Glutamatergic neuron (in vitro differentiated cells): ENCODE results near the gene KRTAP10-2. TPM values are rescaled to one million over a fixed set of nuclear protein-coding genes. Genes with fewer than 3 reads are reported as not detected.

Experiments used
- DNase-seq: peaks from one replicate; pipeline ENCODE4 v3.0.0; 2022
- H3K27ac Mint-ChIP-seq: one replicate; pipeline ENCODE4 v1.8.0; 2020; ENCODE audit warnings: mild to moderate bottlenecking, mixed read lengths, inconsistent platforms; ENCODE audit not compliant: unreplicated experiment
- H3K27me3 Mint-ChIP-seq: one replicate; pipeline ENCODE4 v1.8.0; 2020; ENCODE audit warnings: mild to moderate bottlenecking, moderate library complexity, mixed read lengths, inconsistent platforms; ENCODE audit not compliant: unreplicated experiment
- H3K36me3 Mint-ChIP-seq: one replicate; pipeline ENCODE4 v1.8.0; 2020; ENCODE audit warnings: mild to moderate bottlenecking, mixed read lengths, inconsistent platforms; ENCODE audit not compliant: unreplicated experiment
- H3K4me1 Mint-ChIP-seq: one replicate; pipeline ENCODE4 v1.8.0; 2020; ENCODE audit warnings: mild to moderate bottlenecking, low read depth, mixed read lengths, inconsistent platforms; ENCODE audit not compliant: unreplicated experiment
- H3K4me3 Mint-ChIP-seq: one replicate; pipeline ENCODE4 v1.8.0; 2020; ENCODE audit warnings: mild to moderate bottlenecking, mixed read lengths, inconsistent platforms; ENCODE audit not compliant: unreplicated experiment
- H3K9me3 Mint-ChIP-seq: one replicate; pipeline ENCODE4 v1.8.0; 2020; ENCODE audit warnings: mild to moderate bottlenecking, moderate library complexity, mixed read lengths, inconsistent platforms; ENCODE audit not compliant: unreplicated experiment
- total RNA-seq: library from RNA; stranded (reverse); fragmentation: NEBNext Ultra II Directional; extraction: Animal tissue kit (Norgen Biotek cat#: 25700); gene quantifications from one replicate; pipeline ENCODE4 v1.2.1, GENCODE V29; 2021; ENCODE audit not compliant: unreplicated experiment
- TF ChIP-seq, protein P1 (sequence below): fragments of 200-600 bp; sonication (generic); IDR thresholded peaks from one replicate; pipeline ENCODE4 v1.5.0; 2021; ENCODE audit not compliant: partially characterized antibody, unreplicated experiment

The KRTAP10-2 gene
- total RNA-seq, 1 donor from 2014 or later, result not detected

DNA sequence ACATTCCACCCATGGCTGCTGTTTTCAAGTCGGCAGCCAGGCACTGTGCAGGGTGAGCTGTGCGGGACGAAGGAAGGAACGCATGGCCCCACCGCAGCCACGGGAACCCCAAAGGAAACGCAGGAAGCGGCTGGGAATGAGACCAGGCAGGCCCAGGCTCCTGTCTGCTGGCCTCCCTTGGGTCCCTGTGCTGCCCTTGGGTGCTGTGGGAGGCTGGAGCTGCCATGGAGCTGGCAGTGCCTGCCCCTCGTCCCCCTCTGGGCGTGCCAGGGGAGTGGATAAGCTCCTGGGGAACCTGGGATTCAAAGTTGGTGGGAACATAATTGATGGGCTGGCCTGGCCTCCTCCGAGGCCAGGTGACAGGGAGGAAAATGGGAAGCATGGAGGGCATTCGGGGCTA is 17.0 kb upstream of the KRTAP10-2 start:
- TF ChIP-seq, protein P1, sequence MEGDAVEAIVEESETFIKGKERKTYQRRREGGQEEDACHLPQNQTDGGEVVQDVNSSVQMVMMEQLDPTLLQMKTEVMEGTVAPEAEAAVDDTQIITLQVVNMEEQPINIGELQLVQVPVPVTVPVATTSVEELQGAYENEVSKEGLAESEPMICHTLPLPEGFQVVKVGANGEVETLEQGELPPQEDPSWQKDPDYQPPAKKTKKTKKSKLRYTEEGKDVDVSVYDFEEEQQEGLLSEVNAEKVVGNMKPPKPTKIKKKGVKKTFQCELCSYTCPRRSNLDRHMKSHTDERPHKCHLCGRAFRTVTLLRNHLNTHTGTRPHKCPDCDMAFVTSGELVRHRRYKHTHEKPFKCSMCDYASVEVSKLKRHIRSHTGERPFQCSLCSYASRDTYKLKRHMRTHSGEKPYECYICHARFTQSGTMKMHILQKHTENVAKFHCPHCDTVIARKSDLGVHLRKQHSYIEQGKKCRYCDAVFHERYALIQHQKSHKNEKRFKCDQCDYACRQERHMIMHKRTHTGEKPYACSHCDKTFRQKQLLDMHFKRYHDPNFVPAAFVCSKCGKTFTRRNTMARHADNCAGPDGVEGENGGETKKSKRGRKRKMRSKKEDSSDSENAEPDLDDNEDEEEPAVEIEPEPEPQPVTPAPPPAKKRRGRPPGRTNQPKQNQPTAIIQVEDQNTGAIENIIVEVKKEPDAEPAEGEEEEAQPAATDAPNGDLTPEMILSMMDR, result no peak

DNA sequence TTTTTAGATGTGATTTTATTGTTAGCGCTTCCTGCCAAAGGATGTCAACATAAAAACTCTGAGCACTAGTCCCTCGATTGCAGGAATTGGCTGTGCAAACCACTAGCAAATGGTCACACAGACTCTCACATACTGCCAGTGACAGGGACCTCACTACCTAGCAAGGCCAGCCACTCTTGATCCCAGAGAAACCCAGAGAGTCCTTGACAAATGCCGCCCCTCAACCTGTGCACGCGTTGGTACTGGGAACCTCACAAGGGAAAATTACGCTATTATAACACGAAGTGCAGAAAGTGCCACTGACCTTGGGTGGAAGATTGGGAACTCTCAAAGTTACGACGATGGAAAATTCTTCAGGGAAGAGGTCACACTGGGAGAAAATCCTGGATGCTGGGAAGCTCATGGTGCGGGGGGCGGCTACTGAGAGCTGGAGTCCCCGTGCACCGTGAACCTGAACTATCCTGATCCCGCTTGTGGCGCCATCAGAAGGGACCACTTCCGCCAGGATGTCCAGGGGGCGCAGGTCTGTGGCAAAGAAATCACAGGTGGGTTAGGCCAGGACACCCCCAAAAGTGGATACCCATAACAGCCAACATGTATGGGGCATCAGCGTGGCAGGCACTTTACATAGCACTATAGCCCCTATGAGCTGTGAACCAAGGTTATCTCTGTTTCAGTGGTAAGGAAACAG is 16.3 kb upstream of the KRTAP10-2 start:
- Mint-ChIP-seq H3K36me3 (peaks cover 12% of the 10 kb centered on the region), H3K4me3 (no peak overlapping the region), H3K27ac (no peak overlapping the region), H3K9me3 (peaks cover 12% of the 10 kb centered on the region), H3K27me3 (peaks cover 7% of the 10 kb centered on the region), H3K4me1 (no peaks in the 10 kb centered on the region)
- no peak for DNase-seq
- TF ChIP-seq, protein P1, result no peak

More for the DNA sequence above, 17.0 kb upstream of the KRTAP10-2 start:
- DNase-seq, result no peak
- Mint-ChIP-seq H3K9me3 (peaks cover 17% of the 10 kb centered on the region), H3K27ac (no peak overlapping the region), H3K27me3 (peaks cover 7% of the 10 kb centered on the region), H3K36me3 (peaks cover 17% of the 10 kb centered on the region), H3K4me3 (no peak overlapping the region), H3K4me1 (no peaks in the 10 kb centered on the region)

DNA sequence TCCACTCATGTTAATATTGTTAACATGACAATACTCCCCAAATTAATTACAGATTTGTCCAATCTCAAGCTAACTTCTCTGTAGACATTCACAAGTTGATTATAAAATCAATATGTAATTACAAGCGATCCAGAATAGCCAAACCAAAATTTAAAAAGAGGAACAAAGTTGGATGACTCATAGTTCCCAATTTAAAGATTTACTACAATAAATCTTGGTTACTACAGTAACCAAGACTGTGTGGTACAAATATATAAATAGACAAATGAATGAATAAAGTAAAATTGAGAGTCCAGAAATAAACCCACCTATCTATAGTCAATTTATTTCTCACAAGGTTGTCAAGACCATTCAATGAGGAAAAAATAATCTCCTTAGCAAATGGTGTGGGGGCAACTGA is 15.1 kb upstream of the KRTAP10-2 start:
- no peak for DNase-seq
- Mint-ChIP-seq H3K4me3 (no peak overlapping the region), H3K27ac (no peak overlapping the region), H3K36me3 (peaks cover 2% of the 10 kb centered on the region), H3K27me3 (peaks cover 3% of the 10 kb centered on the region), H3K4me1 (no peaks in the 10 kb centered on the region), H3K9me3 (peaks cover 6% of the 10 kb centered on the region)
- TF ChIP-seq, protein P1, result no peak

DNA sequence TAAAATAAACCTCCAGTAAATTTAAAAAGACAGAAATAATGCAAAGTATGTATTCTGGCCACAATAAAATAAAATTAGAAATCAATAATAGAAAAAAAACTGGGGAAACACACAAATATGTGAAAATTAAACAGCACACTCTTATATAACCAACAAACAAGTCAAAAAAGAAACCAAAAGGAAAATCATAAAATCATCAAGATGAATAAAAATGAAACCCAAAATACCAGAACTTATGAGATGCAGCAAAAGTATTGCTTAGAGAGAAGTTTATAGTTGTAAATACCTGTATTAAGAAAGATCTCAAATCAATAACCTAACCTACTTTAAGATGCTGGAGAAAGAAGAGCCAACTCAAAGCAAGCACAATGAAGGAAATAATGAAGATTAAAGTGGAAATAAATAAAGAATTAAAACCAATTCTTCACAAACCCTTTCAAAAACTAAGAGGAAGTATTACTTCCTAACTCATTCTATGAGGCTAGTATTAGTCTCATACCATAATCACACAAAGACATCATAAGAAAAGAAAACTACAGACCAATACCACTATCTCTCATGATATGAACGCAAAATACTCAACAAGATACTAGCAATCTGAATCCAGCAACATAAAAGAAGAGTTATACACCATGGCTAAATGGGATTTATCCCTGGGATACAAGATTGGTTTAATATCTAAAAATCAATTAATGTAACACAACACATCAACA is 13.7 kb upstream of the KRTAP10-2 start:
- Mint-ChIP-seq H3K27me3 (peaks cover 3% of the 10 kb centered on the region), H3K4me3 (no peak overlapping the region), H3K36me3 (peaks cover under 1% of the 10 kb centered on the region), H3K9me3 (peaks cover under 1% of the 10 kb centered on the region), H3K4me1 (no peaks in the 10 kb centered on the region), H3K27ac (no peak overlapping the region)
- TF ChIP-seq, protein P1, result no peak
- DNase-seq, result no peak

DNA sequence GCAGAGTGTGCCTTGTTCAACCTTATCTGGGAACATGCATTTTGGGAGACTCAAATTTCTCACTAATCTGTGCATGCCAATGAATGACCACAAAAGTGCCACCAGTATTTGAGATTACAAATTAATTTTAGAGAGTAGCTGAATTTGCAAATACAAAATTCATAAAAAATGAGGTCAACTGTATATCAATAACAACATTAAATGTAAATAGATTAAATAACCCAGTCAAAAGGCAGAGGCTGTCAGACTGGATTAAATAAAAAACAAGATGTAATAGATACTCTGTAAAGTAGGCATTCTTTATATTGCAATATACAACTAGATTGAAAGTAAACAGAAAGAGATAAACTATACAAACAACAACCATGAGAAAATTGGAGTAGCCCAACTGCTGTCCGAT is 12.8 kb upstream of the KRTAP10-2 start:
- no peak overlapping the region for H3K4me3 Mint-ChIP-seq
- TF ChIP-seq, protein P1, result no peak
- peaks cover 4% of the 10 kb centered on the region for H3K27me3 Mint-ChIP-seq
- peaks cover 5% of the 10 kb centered on the region for H3K36me3 Mint-ChIP-seq
- no peak overlapping the region for H3K27ac Mint-ChIP-seq
- peaks cover 2% of the 10 kb centered on the region for H3K9me3 Mint-ChIP-seq
- no peaks in the 10 kb centered on the region for H3K4me1 Mint-ChIP-seq
- DNase-seq, result no peak
